GM19455 (cell line): ENCODE measurements around the gene SUGP2.

Experiments
- ATAC-seq: cut with Tn5 transposase; IDR thresholded peaks from one replicate; pipeline ENCODE4 v1.9.1; 2021; ENCODE audit not compliant: unreplicated experiment

Gene SUGP2

DNA sequence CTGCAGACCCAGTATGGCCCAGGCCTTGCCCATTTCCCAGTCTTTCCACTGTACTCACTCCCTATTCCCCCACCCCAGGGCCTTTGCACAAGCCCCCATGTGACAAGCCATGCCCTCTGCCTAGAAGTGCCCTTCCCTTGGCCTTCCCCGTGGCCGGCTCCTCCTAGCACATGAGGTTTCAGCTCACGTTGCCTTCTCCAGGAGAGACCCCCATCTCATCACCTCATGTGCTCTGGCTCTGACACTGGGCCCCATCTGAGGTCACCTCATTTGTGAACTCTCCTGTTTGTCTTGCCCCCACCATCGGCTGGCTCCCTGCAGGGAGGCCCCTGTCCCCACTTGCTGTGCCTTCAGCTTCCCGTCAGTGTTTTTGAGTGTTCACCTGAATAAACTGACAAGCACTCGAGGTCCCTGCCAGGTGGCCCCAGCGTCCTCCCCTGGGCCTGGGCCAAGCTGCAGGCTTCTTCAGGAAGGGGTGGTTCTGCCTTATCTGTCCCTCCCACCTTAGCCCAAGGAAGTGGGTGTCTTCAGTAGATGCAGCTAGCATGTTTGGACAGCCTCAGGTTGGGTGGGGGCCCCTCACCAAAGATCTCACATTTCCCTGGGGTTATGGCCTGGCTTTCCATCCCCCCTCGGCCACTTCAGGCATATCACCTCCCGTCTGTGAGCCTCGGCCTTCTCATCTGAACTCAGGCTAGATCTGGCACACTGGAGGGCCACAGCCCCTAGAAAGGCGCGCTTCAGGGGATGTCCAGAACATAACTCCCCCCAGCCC is 26.7 kb upstream of the SUGP2 start:
- no peak for ATAC-seq

DNA sequence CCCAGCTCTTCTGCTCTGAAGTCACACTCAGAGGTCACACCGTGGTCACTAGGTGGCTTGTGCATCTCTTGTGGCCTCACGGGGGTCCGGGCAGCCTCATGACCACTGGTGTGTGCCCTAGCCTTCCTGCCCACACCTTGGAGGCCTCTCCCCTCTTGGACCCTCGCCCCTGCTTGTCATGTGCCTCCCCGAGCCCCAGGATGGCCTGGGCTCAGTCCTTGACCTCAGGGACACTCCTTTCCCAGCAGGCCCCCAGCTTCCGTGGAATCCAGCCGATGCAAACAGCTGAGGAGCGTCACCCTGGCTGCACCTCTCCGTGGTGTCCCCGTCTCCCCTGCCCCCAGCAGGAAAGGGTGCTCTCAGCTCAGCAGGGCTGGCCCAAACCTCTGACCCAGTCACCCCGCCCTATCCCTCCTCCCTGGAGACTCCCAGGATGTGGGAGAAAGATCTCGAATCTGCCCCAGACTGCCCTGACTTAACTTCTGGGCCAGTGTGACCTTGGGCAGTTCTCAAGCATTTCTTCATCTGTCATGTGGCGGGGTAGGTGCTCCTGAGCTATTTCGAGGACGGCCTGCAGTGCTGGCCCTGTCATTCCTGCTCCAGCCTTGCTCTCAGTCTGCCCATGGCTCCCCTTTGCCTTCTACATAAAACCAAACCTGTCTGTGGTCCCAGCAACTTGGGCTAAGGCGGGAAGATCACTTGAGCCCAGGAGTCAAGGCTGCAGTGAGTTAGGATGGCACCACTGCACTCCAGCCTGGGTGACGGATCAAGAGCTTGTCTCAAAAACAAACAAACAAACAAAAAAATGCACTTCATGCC is 25.9 kb upstream of the SUGP2 start:
- ATAC-seq, result no peak

DNA sequence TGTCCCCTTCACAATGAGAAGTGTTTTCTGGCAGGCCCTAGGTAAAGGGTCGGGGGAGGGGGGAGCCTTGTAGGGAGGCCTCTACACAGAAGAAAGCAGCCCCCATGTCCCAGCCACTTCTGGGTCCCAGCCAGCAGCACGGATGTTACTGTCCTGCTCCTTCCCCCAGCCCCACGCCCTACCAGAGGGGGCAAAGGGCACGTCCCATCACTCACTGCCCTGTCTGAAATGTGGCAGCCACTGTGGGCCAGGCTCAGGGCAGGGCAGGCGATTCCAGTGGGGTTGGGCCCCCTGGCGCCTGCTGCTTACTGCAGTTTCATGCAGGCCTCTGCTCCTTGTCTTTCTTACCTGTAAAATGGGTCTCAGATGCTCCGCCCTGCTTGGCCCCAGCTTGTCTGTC is 24.4 kb upstream of the SUGP2 start:
- no peak for ATAC-seq

DNA sequence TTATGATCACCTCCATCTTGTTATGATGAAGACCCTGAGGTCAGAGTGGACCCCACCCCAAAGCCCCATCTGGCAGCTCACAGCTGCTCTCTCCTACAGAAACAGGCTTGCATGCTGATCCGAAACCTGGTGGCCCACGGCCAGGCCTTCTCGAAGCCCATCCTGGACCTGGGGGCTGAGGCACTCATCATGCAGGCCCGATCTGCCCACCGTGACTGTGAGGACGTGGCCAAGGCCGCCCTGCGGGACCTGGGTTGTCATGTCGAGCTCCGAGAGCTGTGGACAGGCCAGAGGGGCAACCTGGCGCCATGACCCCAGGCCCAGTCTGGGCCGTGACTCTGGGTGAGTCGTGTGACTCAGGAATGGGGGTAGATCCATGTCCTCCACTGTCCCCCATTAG is 24.0 kb upstream of the SUGP2 start:
- no peak for ATAC-seq

DNA sequence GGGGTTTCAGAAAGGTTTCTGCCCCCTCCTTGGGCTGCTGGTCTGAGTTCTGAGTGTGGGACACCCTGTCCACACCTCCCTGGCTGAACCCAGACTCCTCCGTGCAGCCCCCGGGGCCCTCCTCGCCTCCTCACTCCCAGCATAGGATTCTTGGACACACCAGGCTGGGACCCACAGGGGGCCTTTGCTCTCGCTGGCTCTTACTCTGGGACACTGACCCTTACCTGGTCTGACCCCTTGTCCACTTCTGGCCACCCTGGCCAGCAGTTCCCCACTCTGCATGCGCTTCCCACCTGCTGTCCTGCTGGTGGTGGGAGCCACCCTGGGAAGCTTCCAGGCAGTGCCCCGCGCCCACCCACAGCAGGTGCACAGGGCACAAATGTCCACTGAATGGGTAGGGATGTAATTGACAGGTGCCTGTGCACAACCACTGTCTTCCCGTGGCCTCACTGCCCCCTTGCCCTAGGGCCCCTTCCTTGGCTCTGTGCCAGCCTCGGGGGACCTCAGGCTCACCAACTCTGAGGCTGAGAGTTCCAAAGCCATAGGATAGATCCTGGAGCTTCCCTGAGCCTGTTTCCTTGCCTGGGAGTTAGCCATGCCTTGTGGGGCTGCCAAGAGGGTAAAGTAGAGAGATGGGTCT is 23.4 kb upstream of the SUGP2 start:
- no peak for ATAC-seq

DNA sequence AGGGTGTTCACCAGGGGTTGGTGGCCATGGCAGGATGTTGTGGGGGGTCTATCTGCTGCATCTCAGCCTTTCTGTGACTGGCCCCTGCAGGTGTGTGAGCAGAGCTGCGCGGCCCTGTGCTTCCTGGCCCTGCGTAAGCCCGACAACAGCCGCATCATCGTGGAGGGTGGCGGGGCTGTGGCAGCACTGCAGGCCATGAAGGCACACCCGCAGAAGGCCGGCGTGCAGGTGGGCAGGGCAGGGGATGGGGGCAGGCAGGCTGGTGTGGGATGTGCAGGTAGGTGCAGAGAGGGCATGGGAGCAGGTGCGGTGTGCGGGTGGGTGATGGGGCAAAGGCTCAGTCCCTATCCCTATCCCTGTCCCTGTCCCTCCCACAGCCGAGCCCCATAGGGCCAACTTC is 22.4 kb upstream of the SUGP2 start:
- no peak for ATAC-seq

DNA sequence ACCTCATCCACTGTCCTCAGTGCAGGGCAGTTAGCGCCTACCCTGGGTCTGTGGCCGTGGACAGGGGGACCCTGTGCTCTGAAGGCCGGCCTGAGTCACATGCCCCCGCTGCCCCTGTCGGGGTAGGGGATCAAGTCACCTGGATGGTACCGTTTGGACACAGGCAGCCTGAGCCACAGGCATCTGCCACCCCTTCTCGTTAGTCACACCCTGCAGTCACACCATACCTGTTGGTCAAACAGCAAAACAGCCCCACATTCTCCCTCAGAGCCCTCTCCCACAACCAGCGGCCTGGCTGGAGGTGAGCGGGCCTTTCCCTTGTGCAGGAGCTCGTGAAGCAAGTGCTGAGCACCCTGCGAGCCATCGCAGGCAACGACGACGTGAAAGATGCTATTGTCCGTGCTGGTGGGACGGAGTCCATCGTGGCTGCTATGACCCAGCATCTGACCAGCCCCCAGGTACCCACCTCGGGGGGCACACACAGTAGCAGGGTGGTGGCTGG is 21.7 kb upstream of the SUGP2 start:
- ATAC-seq, result no peak

DNA sequence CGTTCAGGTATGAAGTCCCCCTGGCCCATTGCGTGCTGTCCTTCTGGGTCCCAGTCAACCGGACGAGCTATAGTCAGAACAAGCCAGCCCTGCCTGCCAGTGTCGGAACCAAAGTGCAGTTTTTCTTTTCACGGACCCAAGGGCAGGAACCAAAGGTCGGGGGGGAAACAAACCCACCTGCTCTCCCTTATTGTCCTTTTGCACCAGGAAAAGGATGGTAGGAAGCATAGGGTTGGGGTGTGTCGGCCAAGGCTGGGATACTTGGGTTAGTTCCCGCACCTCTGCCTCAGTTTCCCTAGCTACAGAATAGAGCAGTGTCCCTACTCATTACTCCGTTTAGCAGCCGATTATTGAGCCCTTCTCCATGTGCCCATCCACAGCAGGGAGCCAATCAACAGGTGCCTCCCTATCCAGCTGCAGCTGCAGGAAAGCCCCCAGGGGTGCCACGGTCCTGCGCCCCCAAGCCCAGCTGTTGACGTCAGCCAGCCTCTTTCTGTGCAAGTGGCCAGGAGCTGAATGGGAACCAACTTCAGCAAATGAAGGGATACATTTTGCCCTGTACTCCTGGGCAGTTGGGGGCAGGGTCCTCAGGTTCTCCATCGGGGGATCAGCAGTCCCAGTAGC is 21.1 kb upstream of the SUGP2 start:
- no peak for ATAC-seq

DNA sequence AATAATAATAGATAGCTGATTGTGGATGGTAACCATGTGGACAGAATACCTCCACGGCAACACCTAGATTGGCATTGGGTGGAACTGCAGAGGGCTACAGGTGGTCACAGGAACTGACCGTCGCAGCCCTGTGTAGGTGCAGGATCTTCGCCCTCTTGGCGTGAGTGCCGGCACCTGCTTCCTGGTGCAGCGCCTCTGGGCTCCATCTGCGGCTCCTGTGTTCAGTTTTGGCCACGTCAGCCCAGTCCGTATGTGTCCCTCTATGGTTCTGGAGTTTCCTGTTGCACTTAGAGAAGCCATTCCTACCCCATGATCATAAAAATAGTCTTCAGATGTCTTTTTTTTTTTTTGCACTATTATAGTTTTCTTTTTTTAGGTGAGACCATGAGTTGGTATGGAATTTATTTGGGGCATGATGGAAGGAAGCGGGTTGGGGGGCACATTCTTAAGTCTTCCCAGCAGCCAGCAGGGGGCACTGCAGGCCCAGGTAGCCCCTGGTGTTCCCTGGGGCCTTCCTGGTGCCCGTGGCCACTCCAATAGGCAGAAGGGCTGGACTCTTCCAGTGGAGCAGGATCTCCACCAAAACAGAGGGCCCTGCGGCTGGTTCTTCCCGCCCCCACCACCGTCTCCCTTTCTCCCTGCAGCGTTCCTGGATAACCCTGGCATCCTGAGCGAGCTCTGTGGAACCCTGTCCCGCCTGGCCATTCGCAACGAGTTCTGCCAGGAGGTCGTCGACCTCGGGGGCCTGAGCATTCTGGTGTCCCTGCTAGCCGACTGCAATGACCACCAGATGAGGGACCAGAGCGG is 20.4 kb upstream of the SUGP2 start:
- no peak for ATAC-seq

DNA sequence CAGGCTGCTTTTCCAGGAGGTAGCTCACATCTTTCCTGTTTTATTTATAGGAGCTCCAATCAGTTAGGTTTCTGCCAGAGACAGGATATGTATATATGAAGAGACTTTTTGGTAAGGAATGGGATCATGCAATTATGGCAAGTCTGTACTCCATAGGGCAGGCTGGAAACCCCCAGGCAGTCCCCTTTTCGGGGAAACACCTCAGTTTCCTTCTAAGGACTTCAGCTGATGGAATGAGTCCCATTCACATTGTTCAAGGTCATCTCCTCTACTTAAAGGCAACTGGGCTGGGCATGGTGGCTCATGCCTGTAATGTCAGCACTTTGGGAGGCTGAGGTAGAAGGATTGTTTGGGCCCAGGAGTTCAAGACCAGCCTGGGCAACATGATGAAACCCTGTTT is 19.6 kb upstream of the SUGP2 start:
- ATAC-seq, result no peak

DNA sequence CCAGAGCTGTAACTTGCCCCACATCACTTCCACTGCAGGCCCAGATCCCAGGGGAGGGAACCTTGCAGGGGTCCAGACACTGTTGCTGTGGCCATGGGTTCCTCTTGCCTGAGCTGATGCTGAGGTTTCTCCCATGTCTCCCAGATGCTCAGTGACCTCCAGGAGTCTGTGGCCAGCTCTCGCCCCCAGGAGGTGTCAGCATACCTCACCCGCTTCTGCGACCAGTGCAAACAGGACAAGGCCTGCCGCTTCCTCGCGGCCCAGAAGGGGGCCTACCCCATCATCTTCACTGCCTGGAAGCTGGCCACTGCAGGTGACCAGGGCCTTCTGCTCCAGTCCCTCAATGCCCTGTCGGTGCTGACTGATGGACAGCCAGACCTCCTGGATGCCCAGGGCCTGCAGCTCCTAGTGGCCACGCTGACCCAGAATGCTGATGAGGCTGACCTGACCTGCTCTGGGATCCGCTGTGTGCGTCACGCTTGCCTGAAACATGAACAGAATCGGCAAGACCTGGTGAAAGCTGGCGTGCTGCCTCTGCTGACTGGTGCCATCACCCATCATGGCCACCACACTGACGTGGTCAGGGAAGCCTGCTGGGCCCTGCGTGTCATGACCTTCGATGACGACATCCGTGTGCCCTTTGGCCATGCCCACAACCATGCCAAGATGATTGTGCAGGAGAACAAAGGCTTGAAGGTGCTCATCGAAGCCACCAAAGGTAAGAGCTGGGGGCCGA is 18.3 kb upstream of the SUGP2 start:
- no peak for ATAC-seq

DNA sequence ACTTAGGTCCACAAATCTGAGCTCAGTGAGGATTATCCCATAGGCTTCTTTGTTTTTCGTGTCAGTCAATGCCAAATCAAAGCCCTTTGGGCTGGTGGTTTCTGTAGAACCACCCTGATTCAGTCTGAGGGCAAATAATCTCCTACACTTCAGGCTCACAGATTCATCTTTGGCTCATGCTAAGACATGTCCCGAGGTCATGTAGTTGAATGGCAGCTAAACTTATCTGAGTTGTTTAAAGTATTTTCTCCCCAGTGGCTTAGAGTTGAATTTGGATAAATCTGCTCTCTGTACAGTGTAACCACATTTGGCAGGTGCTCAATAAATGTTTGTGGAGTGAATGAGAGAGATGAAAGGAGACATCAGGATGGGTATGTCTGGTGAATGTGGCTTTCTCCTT is 17.4 kb upstream of the SUGP2 start:
- no peak for ATAC-seq

DNA sequence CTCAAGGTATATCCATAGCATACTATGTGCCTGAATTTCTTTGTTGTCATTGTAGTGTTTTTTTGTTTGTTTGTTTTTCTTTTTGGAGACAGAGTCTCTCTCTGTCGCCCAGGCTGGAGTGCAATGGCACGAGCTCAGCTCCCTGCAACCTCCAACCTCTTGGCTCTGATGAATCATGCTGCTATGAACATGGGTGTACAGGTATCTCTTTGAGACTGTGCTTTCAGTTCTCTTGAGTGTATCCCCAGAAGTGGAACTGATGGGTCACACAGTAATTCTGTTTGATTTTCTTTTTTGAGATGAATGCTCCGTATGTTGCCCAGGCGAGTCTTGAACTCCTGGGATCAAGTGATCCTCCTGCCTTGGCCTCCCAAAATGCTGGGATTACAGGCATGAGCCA is 16.8 kb upstream of the SUGP2 start:
- no peak for ATAC-seq

DNA sequence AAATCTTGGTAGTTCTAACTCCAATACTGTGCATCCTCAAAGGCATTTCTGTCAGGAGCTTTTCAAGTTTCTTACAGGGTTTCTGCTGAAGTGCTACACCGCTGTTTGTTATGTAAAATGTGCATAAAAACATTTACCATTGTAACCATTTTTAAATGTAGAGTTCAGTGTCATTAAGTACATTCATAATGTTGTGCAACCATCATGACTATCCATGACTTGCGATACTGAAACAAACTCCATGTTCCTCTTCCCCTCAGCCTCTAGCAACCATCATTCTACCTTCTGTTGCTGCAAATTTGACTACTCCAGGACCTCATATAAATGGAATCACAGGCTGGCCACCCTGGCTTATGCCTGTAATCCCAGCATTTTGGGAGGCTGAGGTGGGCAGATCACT is 16.1 kb upstream of the SUGP2 start:
- no peak for ATAC-seq

DNA sequence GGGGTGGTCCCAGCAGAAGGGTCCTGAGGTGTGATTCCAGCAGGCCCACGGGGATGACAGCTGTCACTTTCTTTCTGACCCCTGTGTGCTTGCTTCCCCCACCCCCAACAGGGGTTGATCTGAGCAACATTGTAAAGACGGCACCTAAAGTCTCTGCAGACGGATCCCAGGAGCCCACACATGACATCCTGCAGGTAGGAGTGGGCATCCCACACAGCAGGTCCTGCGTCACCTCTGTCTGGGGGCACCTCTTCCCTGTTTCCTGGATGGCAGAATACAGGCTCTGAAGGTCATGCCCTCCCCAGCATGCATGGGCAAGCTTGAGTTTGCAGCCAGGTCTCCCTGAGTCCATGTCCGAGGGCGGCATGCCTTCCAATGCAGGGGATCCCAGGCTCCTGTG is 10.6 kb upstream of the SUGP2 start:
- ATAC-seq, result no peak

DNA sequence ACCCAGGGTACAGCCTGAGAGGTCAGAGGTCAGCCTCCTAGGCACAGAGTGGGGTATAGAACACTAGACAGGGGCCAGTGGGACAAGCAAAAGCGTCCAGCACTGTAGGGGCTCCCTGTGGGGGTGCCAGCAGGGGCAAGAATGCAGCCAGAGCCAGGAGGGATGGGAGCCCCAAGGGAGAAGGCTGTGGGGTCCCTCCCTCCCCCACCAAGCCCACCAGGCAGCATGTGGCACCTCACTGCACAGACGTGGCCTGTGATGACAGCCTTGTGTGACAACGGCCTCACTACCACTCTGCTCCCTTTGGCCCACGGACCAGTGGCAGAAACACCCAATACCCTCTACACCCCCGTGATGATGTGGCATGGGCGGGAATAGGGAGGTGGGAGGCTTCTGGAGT is 10.2 kb upstream of the SUGP2 start:
- ATAC-seq, result no peak

DNA sequence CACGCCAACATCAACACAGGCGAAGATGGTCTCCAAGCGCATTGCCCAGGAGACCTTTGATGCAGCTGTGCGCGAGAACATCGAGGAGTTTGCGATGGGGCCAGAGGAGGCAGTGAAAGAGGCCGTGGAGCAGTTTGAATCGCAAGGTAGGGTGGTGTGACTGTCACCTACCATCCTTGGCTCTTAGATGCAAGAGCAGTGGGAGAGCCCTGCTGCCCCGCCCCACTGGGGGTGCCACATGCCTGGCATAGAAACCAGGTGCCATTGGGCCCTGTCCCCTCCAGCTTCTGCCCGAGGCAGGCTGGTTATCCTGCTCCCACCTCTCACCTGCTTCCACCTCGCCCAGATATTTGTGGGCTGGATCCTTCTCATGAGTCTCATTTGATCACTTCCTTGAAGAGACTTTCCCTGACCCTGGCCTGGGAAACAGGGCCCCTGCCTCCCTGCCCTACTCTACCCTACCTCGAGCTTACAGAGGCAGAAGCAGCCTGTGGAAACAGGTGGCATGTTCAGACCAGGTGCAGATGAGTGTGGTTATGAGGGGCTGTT is 9.5 kb upstream of the SUGP2 start:
- no peak for ATAC-seq

DNA sequence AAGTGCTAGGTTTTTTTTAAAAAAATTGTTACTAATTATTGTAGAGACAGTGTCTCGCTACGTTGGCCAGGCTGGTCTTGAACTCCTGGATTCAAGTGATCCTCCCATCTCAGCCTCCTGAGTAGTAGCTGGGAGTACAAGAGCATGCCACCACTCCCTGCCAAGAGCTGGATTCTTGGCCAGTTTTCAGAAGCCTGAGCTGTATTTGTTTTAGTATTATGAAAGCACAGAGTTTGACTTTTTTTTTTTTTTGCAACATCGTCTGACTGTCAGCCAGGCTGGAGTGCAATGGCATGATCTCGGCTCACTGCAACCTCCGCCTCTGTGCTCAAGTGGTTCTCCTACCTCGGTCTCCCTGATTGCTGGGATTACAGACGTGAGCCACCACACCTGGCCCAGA is 7.1 kb upstream of the SUGP2 start:
- ATAC-seq, result no peak

DNA sequence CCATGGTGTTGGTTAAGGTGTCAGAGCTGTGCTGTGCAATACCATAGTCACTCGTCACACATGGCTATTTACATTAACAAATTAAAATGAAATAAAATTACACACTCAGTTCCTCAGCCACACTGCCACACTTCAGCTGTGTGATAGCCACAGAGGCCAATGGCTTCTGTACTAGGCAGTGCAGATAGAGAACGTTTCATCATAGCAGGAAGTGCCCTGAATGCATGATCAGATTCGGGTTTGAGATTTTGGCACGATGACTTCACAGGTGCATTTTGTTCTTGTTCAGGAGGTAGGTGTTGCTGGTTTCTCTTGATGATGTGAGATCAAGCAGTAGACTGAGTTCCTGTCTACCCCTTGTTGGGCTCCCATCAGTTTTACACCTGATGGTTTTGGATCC is 6.6 kb upstream of the SUGP2 start:
- no peak for ATAC-seq

DNA sequence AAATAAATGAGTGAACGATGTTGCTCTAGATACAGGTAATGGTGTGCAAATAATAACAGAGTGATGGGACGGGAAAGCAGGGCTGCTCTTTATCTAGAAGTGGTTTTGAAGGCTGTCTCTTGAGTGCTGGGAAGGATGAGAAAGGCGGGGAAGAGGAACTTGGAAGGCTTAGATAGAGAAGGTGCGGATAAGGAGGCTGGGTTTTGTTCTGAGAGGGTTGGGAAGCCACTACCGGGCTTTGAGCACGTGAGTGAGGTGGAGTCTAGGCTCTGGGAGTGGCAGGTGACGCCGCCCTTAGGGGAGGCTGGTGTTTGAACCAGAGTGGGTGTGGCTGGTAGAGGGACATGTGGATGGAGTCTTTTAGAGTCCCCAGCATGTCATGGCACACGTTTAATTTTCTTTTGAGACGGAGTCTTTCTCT is 897 bp upstream of the SUGP2 start:
- no peak for ATAC-seq
